Ishikawa (cell line): ENCODE results near the gene PAK6.

Experiments
- CEBPB ChIP-seq: IDR thresholded peaks from 2 replicates; pipeline ENCODE4 v1.6.1; 2012
- CREB1 ChIP-seq: IDR thresholded peaks from 2 replicates; pipeline ENCODE4 v1.6.1; 2012; ENCODE audit warnings: low read depth
- EGR1 ChIP-seq: IDR thresholded peaks from 2 replicates; pipeline ENCODE4 v1.6.1; 2012
- EP300 ChIP-seq: IDR thresholded peaks from 2 replicates; pipeline ENCODE4 v1.6.1; 2012; ENCODE audit warnings: borderline replicate concordance
- FOXM1 ChIP-seq: IDR thresholded peaks from 2 replicates; pipeline ENCODE4 v1.6.1; 2012; ENCODE audit warnings: low read depth, borderline replicate concordance
- MAX ChIP-seq: IDR thresholded peaks from 2 replicates; pipeline ENCODE4 v1.6.1; 2012
- NFIC ChIP-seq: IDR thresholded peaks from 2 replicates; pipeline ENCODE4 v1.6.1; 2012
- RAD21 ChIP-seq: IDR thresholded peaks from 2 replicates; pipeline ENCODE4 v1.6.1; 2012; ENCODE audit warnings: low read depth
- REST ChIP-seq: IDR thresholded peaks from 2 replicates; pipeline ENCODE4 v1.6.1; 2012; ENCODE audit warnings: low read depth, mild to moderate bottlenecking
- TAF1 ChIP-seq: IDR thresholded peaks from 2 replicates; pipeline ENCODE4 v1.6.1; 2012; ENCODE audit warnings: low read depth, mild to moderate bottlenecking
- TCF12 ChIP-seq: IDR thresholded peaks from 2 replicates; pipeline ENCODE4 v1.6.1; 2012; ENCODE audit warnings: low read depth
- TEAD4 ChIP-seq: IDR thresholded peaks from 2 replicates; pipeline ENCODE4 v1.6.1; 2012
- USF1 ChIP-seq: IDR thresholded peaks from 2 replicates; pipeline ENCODE4 v1.6.1; 2012
- YY1 ChIP-seq: IDR thresholded peaks from 2 replicates; pipeline ENCODE4 v1.6.1; 2012; ENCODE audit warnings: low read depth
- ZBTB7A ChIP-seq: IDR thresholded peaks from 2 replicates; pipeline ENCODE4 v1.6.1; 2012; ENCODE audit warnings: low read depth

PAK6 gene

GRCh38 chr15:40267670-40268069, 28.8 kb downstream of the PAK6 start:
- no peak for TF ChIP-seq TEAD4
- no peak for TF ChIP-seq REST
- TF ChIP-seq EP300, result no peak
- no peak for TF ChIP-seq FOXM1
- no peak for TF ChIP-seq MAX
- no peak for TF ChIP-seq TCF12
- TF ChIP-seq CREB1, result no peak
- no peak for TF ChIP-seq EGR1

- no peak for TF ChIP-seq FOXM1
- TF ChIP-seq CEBPB, result no peak
Observed at GRCh38 chr15:40269604-40270003, 30.7 kb downstream of the PAK6 start.

- no peak for TF ChIP-seq FOXM1
- TF ChIP-seq ZBTB7A, result no peak
- no peak for TF ChIP-seq USF1
- TF ChIP-seq CREB1, result no peak
- TF ChIP-seq REST, result no peak
- TF ChIP-seq TEAD4, result no peak
- TF ChIP-seq YY1, result no peak
- TF ChIP-seq NFIC, result no peak
Observed at GRCh38 chr15:40270246-40270995, 31.6 kb downstream of the PAK6 start.

DNA sequence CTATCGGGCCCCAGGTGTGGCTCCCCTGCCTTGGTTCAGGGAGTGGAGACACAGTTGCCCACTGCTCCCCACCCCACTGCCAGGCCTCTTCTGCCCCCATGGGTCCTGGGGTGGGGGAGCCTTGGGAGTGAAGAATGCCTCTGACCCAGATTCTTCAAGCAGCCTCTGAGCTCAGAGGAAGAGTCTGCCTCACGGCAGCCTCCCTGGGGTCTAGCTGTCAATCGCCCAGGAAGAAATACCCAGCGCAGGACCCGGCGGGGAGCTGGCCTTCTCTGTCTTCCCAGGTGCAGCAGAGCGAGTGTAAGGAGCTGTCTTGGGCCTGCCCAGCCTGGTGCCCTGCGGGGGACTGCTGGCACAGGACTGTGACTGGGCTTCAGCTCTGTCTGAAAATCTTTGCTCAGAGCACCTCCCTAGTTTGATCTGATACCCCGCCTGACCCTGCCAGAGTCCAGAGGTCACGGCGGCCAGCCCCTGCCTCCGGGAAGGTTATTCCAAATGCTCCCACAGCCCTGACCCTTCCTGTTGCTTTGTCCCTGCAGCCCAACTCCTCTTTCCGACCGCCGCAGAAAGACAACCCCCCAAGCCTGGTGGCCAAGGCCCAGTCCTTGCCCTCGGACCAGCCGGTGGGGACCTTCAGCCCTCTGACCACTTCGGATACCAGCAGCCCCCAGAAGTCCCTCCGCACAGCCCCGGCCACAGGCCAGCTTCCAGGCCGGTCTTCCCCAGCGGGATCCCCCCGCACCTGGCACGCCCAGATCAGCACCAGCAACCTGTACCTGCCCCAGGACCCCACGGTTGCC, 33.0 kb downstream of the PAK6 start:
- no peak for TF ChIP-seq FOXM1
- TF ChIP-seq EP300, result no peak
- TF ChIP-seq TAF1, result no peak
- no peak for TF ChIP-seq MAX
- no peak for TF ChIP-seq EGR1
- no peak for TF ChIP-seq CEBPB
- TF ChIP-seq TCF12, result no peak
- no peak for TF ChIP-seq NFIC
- TF ChIP-seq TEAD4, result no peak
- no peak for TF ChIP-seq CREB1
- no peak for TF ChIP-seq REST
- no peak for TF ChIP-seq RAD21
- TF ChIP-seq ZBTB7A, result no peak
- no peak for TF ChIP-seq USF1
- no peak for TF ChIP-seq YY1
